Stimulated activated CD8-positive, alpha-beta memory T cell treated with anti-CD3 and anti-CD28 coated beads, Interleukin-4, amount 100 ng/mL, for 1 hour (primary cell): Measurements from ENCODE around the gene YY1.
A peak's percentile ranks its signal among the peaks of the same experiment; 100 is the strongest.
"Not testable (repeated sequence)": the region's sequence is repeated elsewhere in the genome, so short reads cannot be mapped to it uniquely, and the experiment has no call there.

ENCODE experiments used
- DNase-seq, 2 donors: peaks; one replicate each; pipeline ENCODE4 v3.0.0-alpha.2; 2020; ENCODE audit warnings: low read depth in 2 of 2, low spot score in 1 of 2

Gene YY1

GRCh38 chr14:100295376-100296105, 56.6 kb downstream of the YY1 start:
- no peak for DNase-seq

- DNase-seq = no peak
These were observed 57.2 kb downstream of the YY1 start for GRCh38 chr14:100296106-100296651.

GRCh38 chr14:100296729-100297128, 57.8 kb downstream of the YY1 start:
- DNase-seq = not testable (repeated sequence)

GRCh38 chr14:100297320-100298300, 58.7 kb downstream of the YY1 start:
- no peak for DNase-seq

GRCh38 chr14:100298551-100299237, 59.8 kb downstream of the YY1 start:
- no peak for DNase-seq

- DNase-seq = no peak
These were observed 60.3 kb downstream of the YY1 start for GRCh38 chr14:100299238-100299560.

GRCh38 chr14:100302616-100303015, 63.7 kb downstream of the YY1 start:
- no peak for DNase-seq

- no peak for DNase-seq
These were observed 64.2 kb downstream of the YY1 start for GRCh38 chr14:100303179-100303578.

GRCh38 chr14:100303925-100304324, 65.0 kb downstream of the YY1 start:
- no peak for DNase-seq

GRCh38 chr14:100304825-100305323, 65.9 kb downstream of the YY1 start:
- no peak for DNase-seq

GRCh38 chr14:100305324-100306100, 66.6 kb downstream of the YY1 start:
- DNase-seq = peak; percentile 25 to 34

- peak; percentile 44 to 50 for DNase-seq
These were observed 67.4 kb downstream of the YY1 start, which contains the start of gene SLC25A29 for GRCh38 chr14:100306101-100306997. SLC25A29 (minus strand) TSS chr14:100306444; CDS start chr14:100306232, 212 bp downstream.

- DNase-seq = no peak
These were observed 68.2 kb downstream of the YY1 start for GRCh38 chr14:100306998-100307765.

GRCh38 chr14:100307766-100308426, 69.0 kb downstream of the YY1 start:
- no peak for DNase-seq

- not testable (repeated sequence) for DNase-seq
These were observed 69.5 kb downstream of the YY1 start for GRCh38 chr14:100308427-100308792.

- no peak for DNase-seq
These were observed 70.2 kb downstream of the YY1 start for GRCh38 chr14:100309028-100309737.

- not testable (repeated sequence) for DNase-seq
These were observed 73.3 kb downstream of the YY1 start for GRCh38 chr14:100312110-100312876.
